ENCODE data around the gene SURF4.
"Not testable (repeated sequence)": the region's sequence is repeated elsewhere in the genome, so short reads cannot be mapped to it uniquely, and the experiment has no call there.

SURF4 gene

GRCh38 chr9:133334161-133334560, 41.7 kb downstream of the SURF4 start:
- H3K9me3 ChIP-seq (ENCODE audit: low read depth, low read length) = no peaks in the 10 kb centered on the region
- H3K36me3 ChIP-seq (ENCODE audit: insufficient read depth, low read length) = peaks cover 45% of the 10 kb centered on the region
- TF ChIP-seq FOXP2 (optimal IDR thresholded peaks at IDR 0.05; ENCODE audit: control extremely low read depth, extremely low read length, insufficient read depth) = no peak
- no peak overlapping the region for H3K4me3 ChIP-seq
- no peak for DNase-seq (ENCODE audit: low read depth, low spot score)
- no peak overlapping the region for H3K9ac ChIP-seq (ENCODE audit: insufficient read length)
- H3K27ac ChIP-seq = no peak overlapping the region

- Histone ChIP-seq H3K9ac (ENCODE audit: insufficient read length) (no peak overlapping the region), H3K9me3 (ENCODE audit: low read depth, low read length) (no peaks in the 10 kb centered on the region), H3K36me3 (ENCODE audit: insufficient read depth, low read length) (peaks cover 45% of the 10 kb centered on the region), H3K4me3 (no peak overlapping the region), H3K27ac (no peak overlapping the region)
- TF ChIP-seq EZH2 (IDR thresholded peaks at IDR 0.05) (no peak), FOXP2 (optimal IDR thresholded peaks at IDR 0.05; ENCODE audit: control extremely low read depth, extremely low read length, insufficient read depth) (no peak), POLR2AphosphoS5 (IDR thresholded peaks at IDR 0.05; ENCODE audit: borderline replicate concordance, low read depth, low read length) (no peak)
- no peak for DNase-seq (ENCODE audit: low read depth, low spot score)
These were observed 42.3 kb downstream of the SURF4 start for GRCh38 chr9:133333566-133333965.

DNA sequence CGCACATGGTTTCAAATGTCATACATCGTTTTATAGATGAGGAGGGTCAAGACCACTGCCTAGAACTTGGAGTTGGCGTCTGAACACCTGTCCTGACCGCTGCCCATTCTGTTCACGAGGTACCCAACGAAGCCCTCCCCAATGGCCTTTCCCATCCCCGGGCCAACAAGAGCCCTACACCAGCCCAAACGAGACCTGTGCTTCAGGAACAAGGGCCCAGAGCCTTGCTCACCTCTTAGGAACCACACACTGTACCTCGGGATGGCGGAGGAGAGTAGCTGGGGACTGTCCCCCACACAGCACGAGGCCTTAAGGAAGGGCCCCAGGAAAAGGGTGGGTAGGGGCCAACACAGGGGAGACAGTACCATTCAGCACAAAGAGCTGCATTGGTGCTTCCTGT, 42.8 kb downstream of the SURF4 start:
- H3K9me3 ChIP-seq (ENCODE audit: low read depth, low read length) = no peaks in the 10 kb centered on the region
- no peak overlapping the region for H3K27ac ChIP-seq
- TF ChIP-seq POLR2AphosphoS5 (IDR thresholded peaks at IDR 0.05; ENCODE audit: borderline replicate concordance, low read depth, low read length) (no peak), EZH2 (IDR thresholded peaks at IDR 0.05) (no peak), FOXP2 (optimal IDR thresholded peaks at IDR 0.05; ENCODE audit: control extremely low read depth, extremely low read length, insufficient read depth) (no peak)
- H3K36me3 ChIP-seq (ENCODE audit: insufficient read depth, low read length) = peaks cover 45% of the 10 kb centered on the region
- no peak overlapping the region for H3K4me3 ChIP-seq
- H3K9ac ChIP-seq (ENCODE audit: insufficient read length) = no peak overlapping the region
- DNase-seq (ENCODE audit: low read depth, low spot score) = no peak

GRCh38 chr9:133332381-133332730, 43.5 kb downstream of the SURF4 start:
- DNase-seq (ENCODE audit: low read depth, low spot score) = no peak
- H3K4me3 ChIP-seq = no peak overlapping the region
- TF ChIP-seq FOXP2 (optimal IDR thresholded peaks at IDR 0.05; ENCODE audit: control extremely low read depth, extremely low read length, insufficient read depth) (no peak), EZH2 (IDR thresholded peaks at IDR 0.05) (no peak), POLR2AphosphoS5 (IDR thresholded peaks at IDR 0.05; ENCODE audit: borderline replicate concordance, low read depth, low read length) (no peak)
- no peak overlapping the region for H3K9ac ChIP-seq (ENCODE audit: insufficient read length)
- peaks cover 45% of the 10 kb centered on the region for H3K36me3 ChIP-seq (ENCODE audit: insufficient read depth, low read length)
- H3K27ac ChIP-seq = no peak overlapping the region
- H3K9me3 ChIP-seq (ENCODE audit: low read depth, low read length) = no peaks in the 10 kb centered on the region

- TF ChIP-seq FOXP2 (optimal IDR thresholded peaks at IDR 0.05; ENCODE audit: control extremely low read depth, extremely low read length, insufficient read depth) (no peak), POLR2AphosphoS5 (IDR thresholded peaks at IDR 0.05; ENCODE audit: borderline replicate concordance, low read depth, low read length) (no peak), EZH2 (IDR thresholded peaks at IDR 0.05) (no peak)
- H3K9me3 ChIP-seq (ENCODE audit: low read depth, low read length) = no peaks in the 10 kb centered on the region
- no peak for DNase-seq (ENCODE audit: low read depth, low spot score)
- H3K9ac ChIP-seq (ENCODE audit: insufficient read length) = no peak overlapping the region
- H3K27ac ChIP-seq = no peak overlapping the region
- H3K36me3 ChIP-seq (ENCODE audit: insufficient read depth, low read length) = peaks cover 45% of the 10 kb centered on the region
- no peak overlapping the region for H3K4me3 ChIP-seq
These were observed 44.0 kb downstream of the SURF4 start for GRCh38 chr9:133331641-133332380.

- DNase-seq (ENCODE audit: low read depth, low spot score) = no peak
- H3K27ac ChIP-seq = no peak overlapping the region
- no peak for TF ChIP-seq FOXP2 (optimal IDR thresholded peaks at IDR 0.05; ENCODE audit: control extremely low read depth, extremely low read length, insufficient read depth)
- TF ChIP-seq EZH2 (IDR thresholded peaks at IDR 0.05) = no peak
- no peak for TF ChIP-seq POLR2AphosphoS5 (IDR thresholded peaks at IDR 0.05; ENCODE audit: borderline replicate concordance, low read depth, low read length)
- H3K4me3 ChIP-seq = no peak overlapping the region
- H3K9me3 ChIP-seq (ENCODE audit: low read depth, low read length) = no peaks in the 10 kb centered on the region
- H3K9ac ChIP-seq (ENCODE audit: insufficient read length) = no peak overlapping the region
- peaks cover 45% of the 10 kb centered on the region for H3K36me3 ChIP-seq (ENCODE audit: insufficient read depth, low read length)
These were observed 44.6 kb downstream of the SURF4 start for GRCh38 chr9:133331221-133331620.

DNA sequence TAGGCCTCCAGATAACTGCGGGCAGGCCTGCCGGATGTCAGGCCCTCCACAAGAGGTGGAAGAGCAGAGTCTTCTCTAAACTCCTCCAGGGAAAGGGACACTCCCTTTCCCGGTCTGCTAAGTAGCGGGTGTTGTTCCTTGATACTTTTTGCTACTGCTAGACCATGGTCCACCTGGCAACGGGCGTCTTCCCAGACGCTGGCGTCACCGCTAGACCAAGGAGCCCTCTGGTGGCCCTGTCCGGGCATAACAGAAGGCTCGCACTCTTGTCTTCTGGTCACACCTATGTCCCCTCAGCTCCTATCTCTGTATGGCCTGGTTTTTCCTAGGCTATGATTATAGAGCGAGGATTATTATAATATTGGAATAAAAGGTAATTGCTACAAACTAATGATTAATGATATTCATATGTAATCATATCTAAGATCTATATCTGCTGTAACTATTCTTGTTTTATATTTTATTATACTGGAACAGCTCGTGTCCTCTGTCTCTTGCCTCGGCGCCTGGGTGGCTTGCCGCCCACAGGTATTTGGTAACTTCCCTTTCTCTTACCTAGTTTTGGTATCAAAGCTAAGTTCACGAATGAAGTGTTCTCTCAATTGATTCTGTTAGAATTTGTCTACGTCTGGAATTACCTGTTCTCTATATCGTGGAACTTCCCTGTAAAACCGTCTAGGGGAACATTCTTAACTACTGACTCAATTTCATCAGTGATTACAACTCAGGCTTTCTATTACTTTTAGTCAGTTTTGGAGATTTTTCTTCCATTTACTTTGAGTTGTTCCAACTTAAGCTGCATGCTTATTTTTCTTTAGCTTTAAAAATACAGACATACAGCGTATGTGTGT, 46.3 kb downstream of the SURF4 start:
- not testable (repeated sequence) for DNase-seq (ENCODE audit: low read depth, low spot score); H3K4me3 ChIP-seq; H3K9me3 ChIP-seq (ENCODE audit: low read depth, low read length); H3K9ac ChIP-seq (ENCODE audit: insufficient read length)
- Histone ChIP-seq H3K36me3 (ENCODE audit: insufficient read depth, low read length) (peaks cover 40% of the 10 kb centered on the region), H3K27ac (0 out of 2 replicates have a peak overlapping the region, but pooled peaks have one; percentile 19)

GRCh38 chr9:133327834-133328484, 47.9 kb downstream of the SURF4 start:
- no peaks in the 10 kb centered on the region for H3K9me3 ChIP-seq (ENCODE audit: low read depth, low read length)
- no peak overlapping the region for H3K9ac ChIP-seq (ENCODE audit: insufficient read length)
- H3K36me3 ChIP-seq (ENCODE audit: insufficient read depth, low read length) = peaks cover 25% of the 10 kb centered on the region
- no peak overlapping the region for H3K4me3 ChIP-seq
- no peak overlapping the region for H3K27ac ChIP-seq
- no peak for DNase-seq (ENCODE audit: low read depth, low spot score)
- TF ChIP-seq FOXP2 (optimal IDR thresholded peaks at IDR 0.05; ENCODE audit: control extremely low read depth, extremely low read length, insufficient read depth) (no peak), EZH2 (IDR thresholded peaks at IDR 0.05) (no peak), POLR2AphosphoS5 (IDR thresholded peaks at IDR 0.05; ENCODE audit: borderline replicate concordance, low read depth, low read length) (no peak)

- not testable (repeated sequence) for H3K4me3 ChIP-seq; DNase-seq (ENCODE audit: low read depth, low spot score)
- peaks cover 15% of the 10 kb centered on the region for H3K36me3 ChIP-seq (ENCODE audit: insufficient read depth, low read length)
These were observed 48.8 kb downstream of the SURF4 start for GRCh38 chr9:133327021-133327420.

More at GRCh38 chr9:133327021-133327420, 48.8 kb downstream of the SURF4 start:
- not testable (repeated sequence) for H3K9ac ChIP-seq (ENCODE audit: insufficient read length); H3K27ac ChIP-seq; H3K9me3 ChIP-seq (ENCODE audit: low read depth, low read length)
